ENCODE results near the gene CUX1.
"Not testable (repeated sequence)": the region's sequence is repeated elsewhere in the genome, so short reads cannot be mapped to it uniquely, and the experiment has no call there.

GRCh38 chr7:101822632-101823031 lies 5.2 kb downstream of the CUX1 start:
- not testable (repeated sequence) for TF ChIP-seq CTCF (IDR thresholded peaks at IDR 0.05; ENCODE audit: low read depth, low read length, poor library complexity, severe bottlenecking); EZH2phosphoT487 (IDR thresholded peaks at IDR 0.05; ENCODE audit: borderline replicate concordance, low read length)
